Ishikawa (cell line): ENCODE data around the gene BCL2A1.

Experiments
- CEBPB ChIP-seq: IDR thresholded peaks from 2 replicates; pipeline ENCODE4 v1.6.1; 2012
- CREB1 ChIP-seq: IDR thresholded peaks from 2 replicates; pipeline ENCODE4 v1.6.1; 2012; ENCODE audit warnings: low read depth
- EGR1 ChIP-seq: IDR thresholded peaks from 2 replicates; pipeline ENCODE4 v1.6.1; 2012
- EP300 ChIP-seq: IDR thresholded peaks from 2 replicates; pipeline ENCODE4 v1.6.1; 2012; ENCODE audit warnings: borderline replicate concordance
- FOXM1 ChIP-seq: IDR thresholded peaks from 2 replicates; pipeline ENCODE4 v1.6.1; 2012; ENCODE audit warnings: low read depth, borderline replicate concordance
- MAX ChIP-seq: IDR thresholded peaks from 2 replicates; pipeline ENCODE4 v1.6.1; 2012
- NFIC ChIP-seq: IDR thresholded peaks from 2 replicates; pipeline ENCODE4 v1.6.1; 2012
- REST ChIP-seq: IDR thresholded peaks from 2 replicates; pipeline ENCODE4 v1.6.1; 2012; ENCODE audit warnings: low read depth, mild to moderate bottlenecking
- TAF1 ChIP-seq: IDR thresholded peaks from 2 replicates; pipeline ENCODE4 v1.6.1; 2012; ENCODE audit warnings: low read depth, mild to moderate bottlenecking
- TCF12 ChIP-seq: IDR thresholded peaks from 2 replicates; pipeline ENCODE4 v1.6.1; 2012; ENCODE audit warnings: low read depth
- TEAD4 ChIP-seq: IDR thresholded peaks from 2 replicates; pipeline ENCODE4 v1.6.1; 2012
- USF1 ChIP-seq: IDR thresholded peaks from 2 replicates; pipeline ENCODE4 v1.6.1; 2012
- YY1 ChIP-seq: IDR thresholded peaks from 2 replicates; pipeline ENCODE4 v1.6.1; 2012; ENCODE audit warnings: low read depth
- ZBTB7A ChIP-seq: IDR thresholded peaks from 2 replicates; pipeline ENCODE4 v1.6.1; 2012; ENCODE audit warnings: low read depth

DNA sequence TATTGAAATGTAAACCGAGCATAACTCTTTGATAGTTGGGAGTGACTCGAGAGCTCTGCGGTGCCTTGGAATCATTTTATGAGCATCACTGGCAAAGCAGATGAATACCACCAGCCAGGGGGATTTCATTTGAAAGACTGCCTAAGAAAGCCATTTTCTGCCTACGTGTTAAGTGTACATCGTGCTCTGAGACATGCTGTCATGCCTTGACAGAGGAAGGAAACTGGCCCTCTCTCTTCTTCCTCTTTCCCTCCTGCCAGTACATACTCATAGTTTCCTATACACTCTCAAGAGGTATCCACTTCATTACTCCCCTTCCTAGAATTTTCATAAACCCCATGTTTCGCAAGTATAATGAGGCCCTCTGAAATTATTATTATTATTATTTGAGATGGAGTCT, 8.8 kb downstream of the BCL2A1 start:
- no peak for TF ChIP-seq TAF1
- TF ChIP-seq CEBPB, result no peak
- TF ChIP-seq EP300, result no peak
- no peak for TF ChIP-seq MAX
- TF ChIP-seq REST, result no peak
- no peak for TF ChIP-seq ZBTB7A
- no peak for TF ChIP-seq FOXM1
- TF ChIP-seq USF1, result no peak
- TF ChIP-seq EGR1, result no peak
- no peak for TF ChIP-seq CREB1
- no peak for TF ChIP-seq TEAD4
- TF ChIP-seq TCF12, result no peak
- no peak for TF ChIP-seq YY1
- TF ChIP-seq NFIC, result no peak
